ENCODE results near the gene TSHZ2. TPM values are rescaled to one million over a fixed set of nuclear protein-coding genes. Genes with fewer than 3 reads are reported as not detected.

The TSHZ2 gene
- total and polyA plus RNA-seq, 2 donors (not counting 3 experiments of a cell fraction or from before 2014, with no cell fraction given): not detected

- Histone ChIP-seq H3K9me1 (replicated peaks; ENCODE audit: control insufficient read depth, extremely low read depth, insufficient read depth, low read length) (no peaks in the 10 kb centered on the region), H3K4me1 (ENCODE audit: control insufficient read depth, extremely low read depth, insufficient read depth, low read length) (no peaks in the 10 kb centered on the region), H3K36me3 (ENCODE audit: control insufficient read depth in 2 of 2, extremely low read depth in 1 of 2, insufficient read depth in 2 of 2, low read length in 2 of 2) (no peaks in the 10 kb centered on the region), H3K27me3 (ENCODE audit: control insufficient read depth in 2 of 2, insufficient read depth in 2 of 2, low read length in 2 of 2) (no peaks in the 10 kb centered on the region), H2AFZ (ENCODE audit: low read depth, low read length) (no peak overlapping the region), H4K20me1 (replicated peaks; ENCODE audit: control insufficient read depth, extremely low read depth, insufficient read depth, low read length) (no peaks in the 10 kb centered on the region), H3K4me2 (ENCODE audit: insufficient read depth, low read length) (no peak overlapping the region), H3K9ac (replicated peaks; ENCODE audit: extremely low read depth, insufficient read depth, low read length) (no peak overlapping the region), H3K4me3 (replicated peaks in 1 of 3; ENCODE audit: insufficient read depth in 1 of 3, low read depth in 1 of 3, low read length in 3 of 3) (no peak overlapping the region), H3K27ac (ENCODE audit: insufficient read depth, low read depth, low read length) (no peak overlapping the region), H3K79me2 (ENCODE audit: control insufficient read depth, insufficient read depth, low read length) (no peaks in the 10 kb centered on the region), H3K9me3 (replicated peaks; ENCODE audit: control insufficient read depth, insufficient read depth, low read length) (peaks cover 1% of the 10 kb centered on the region)
- DNase-seq (ENCODE audit: low read depth, low spot score): no peak
- intact Hi-C loops (cut with micrococcal nuclease) (no loop called here), dilution Hi-C loops (cut with MboI; ENCODE audit: extremely low pct_ligation_motif_present, low sequenced_read_pairs) (no loop called here)
- no TSS peak for BruUV-seq (replicated peaks)
- ChIA-PET CTCF (no interaction called here), POLR2A (no interaction called here)
- no peak for TF ChIP-seq GATA2 (IDR thresholded peaks at IDR 0.05; ENCODE audit: insufficient read depth, insufficient read length, low read depth, low read length)
- no peak for TF ChIP-seq MYC (IDR thresholded peaks at IDR 0.05; ENCODE audit: low read depth, low read length)
- no peak for TF ChIP-seq POLR2A (IDR thresholded peaks at IDR 0.05; ENCODE audit: low read depth, low read length)
- TF ChIP-seq CTCF (IDR thresholded peaks at IDR 0.05; ENCODE audit: extremely low read depth in 1 of 2, insufficient read depth in 1 of 2, low read depth in 1 of 2, low read length in 2 of 2): no peak
- TF ChIP-seq JUN (IDR thresholded peaks at IDR 0.05; ENCODE audit: borderline replicate concordance, insufficient read depth, insufficient read length, low read depth): no peak
- TF ChIP-seq EZH2 (IDR thresholded peaks at IDR 0.05; ENCODE audit: borderline replicate concordance, low read depth, low read length, severe bottlenecking): no peak
- TF ChIP-seq FOS (IDR thresholded peaks at IDR 0.05; ENCODE audit: borderline replicate concordance, insufficient read depth, low read length): no peak
- no peak for TF ChIP-seq POLR2AphosphoS5 (IDR thresholded peaks at IDR 0.05; ENCODE audit: insufficient read depth, low read depth, low read length)
- TF ChIP-seq MAX (IDR thresholded peaks at IDR 0.05; ENCODE audit: insufficient read depth, insufficient read length): no peak
- FAIRE-seq: no peak
Measured at GRCh38 chr20:53255102-53255710, 283.0 kb downstream of the TSHZ2 start.
